HCT116 (cell line): ENCODE data around the gene SEMA7A. TPM values are rescaled to one million over a fixed set of nuclear protein-coding genes. Genes with fewer than 3 reads are reported as not detected.

ENCODE experiments used
- ATAC-seq: fragments of 200-7000 bp; cut with Tn5 transposase; 2 replicates; pipeline ENCODE4 v1.9.1; 2020; ENCODE audit warnings: mild to moderate bottlenecking, moderate library complexity
- BruUV-seq: library from RNA; stranded (reverse); fragments of 400-500 nt; replicated peaks from 2 replicates; lab custom pipeline; 2021; lab: Mats Ljungman, UMichigan
- CTCF ChIA-PET: fragments of 300-600 bp; sonication (Branson Sonifier 250); formaldehyde crosslinking; loops from one replicate; lab custom pipeline; 2021; ENCODE audit warnings: antibody characterized with exemption; lab: Charles Lee
- POLR2A ChIA-PET: fragments of 300-600, 350-600 bp; sonication (Branson Sonifier 250); formaldehyde crosslinking; loops from one replicate; lab custom pipeline; 2021; ENCODE audit warnings: antibody characterized with exemption; lab: Charles Lee
- RAD21 ChIA-PET, 2 experiments: fragments of 300-600 bp; sonication (Branson Sonifier 250); formaldehyde crosslinking; loops; one replicate each; lab custom pipeline; 2023; ENCODE audit warnings: low total read pairs in 2 of 2; ENCODE audit not compliant: uncharacterized antibody in 2 of 2, unreplicated experiment in 2 of 2, low non-redundant PET in 1 of 2; lab: Charles Lee
- DNase-seq: peaks from one replicate; pipeline ENCODE4 v3.0.0-alpha.2; 2010; ENCODE audit warnings: low read depth, low spot score
- H2AFZ ChIP-seq: fragments of 200-600 bp; shearing (Covaris generic), sonication (generic); 2 replicates; pipeline ENCODE4 v1.6.1; 2017; ENCODE audit warnings: low read depth, mixed run types, mixed read lengths, antibody characterized with exemption, low read length; ENCODE audit not compliant: poor library complexity, severe bottlenecking
- H3K27ac ChIP-seq: 2 replicates; pipeline ENCODE4 v1.5.1; 2012; ENCODE audit warnings: low read depth, low read length
- H3K27me3 ChIP-seq: fragments of 200-600 bp; sonication (generic); 2 replicates; pipeline ENCODE4 v1.6.1; 2016; ENCODE audit warnings: mixed run types, low read length, mixed read lengths; ENCODE audit not compliant: insufficient read depth
- H3K36me3 ChIP-seq, 2 experiments: fragments of 200-500 bp in 1 of 2; fragments of 200-600 bp in 1 of 2; sonication (Bioruptor generic) in 1 of 2; sonication (generic) in 1 of 2; 2 replicates each; pipeline versions ENCODE4 v1.5.1 to v1.6.1; 2014 to 2016; ENCODE audit warnings: low read length in 2 of 2, inconsistent platforms in 1 of 2, mixed read lengths in 1 of 2, mixed run types in 1 of 2; ENCODE audit not compliant: insufficient read depth in 2 of 2, control insufficient read depth in 1 of 2
- H3K4me1 ChIP-seq, 2 experiments: fragments of 200-600 bp in 1 of 2; sonication (generic) in 1 of 2; 2 replicates each; pipeline versions ENCODE4 v1.5.1 to v1.6.1; 2012 to 2017; ENCODE audit warnings: low read length in 2 of 2, inconsistent platforms in 1 of 2, mild to moderate bottlenecking in 1 of 2, mixed read lengths in 1 of 2, mixed run types in 1 of 2, moderate library complexity in 1 of 2; ENCODE audit not compliant: insufficient read depth in 2 of 2, control insufficient read depth in 1 of 2
- H3K4me2 ChIP-seq: fragments of 200-600 bp; sonication (generic); 2 replicates; pipeline ENCODE4 v1.6.1; 2017; ENCODE audit warnings: mixed run types, low read length, mixed read lengths
- H3K4me3 ChIP-seq, 2 experiments: fragments of 200-600 bp in 1 of 2; sonication (generic) in 1 of 2; replicated peaks in 1 of 2; 2 replicates each; pipeline ENCODE4 v1.5.1; 2011 to 2016; ENCODE audit warnings: low read length in 2 of 2, control low read depth in 1 of 2, low read depth in 1 of 2, mild to moderate bottlenecking in 1 of 2, mixed read lengths in 1 of 2, mixed run types in 1 of 2
- H3K79me2 ChIP-seq: fragments of 200-600 bp; sonication (generic); 2 replicates; pipeline ENCODE4 v1.6.1; 2017; ENCODE audit warnings: mild to moderate bottlenecking, mixed run types, low read length, moderate library complexity, mixed read lengths; ENCODE audit not compliant: insufficient read depth
- H3K9ac ChIP-seq: fragments of 200-600 bp; sonication (generic); 2 replicates; pipeline ENCODE4 v1.6.1; 2016; ENCODE audit warnings: low read length, mixed read lengths
- H3K9me2 ChIP-seq: fragments of 200-600 bp; sonication (generic), shearing (Covaris generic); 2 replicates; pipeline ENCODE4 v1.6.1; 2017; ENCODE audit warnings: mixed run types, mild to moderate bottlenecking, moderate library complexity; ENCODE audit not compliant: insufficient read depth
- H3K9me3 ChIP-seq, 2 experiments: fragments of 200-500 bp in 1 of 2; fragments of 200-600 bp in 1 of 2; sonication (Bioruptor generic) in 1 of 2; sonication (generic) in 1 of 2; 2 replicates each; pipeline ENCODE4 v1.6.1; 2014 to 2017; ENCODE audit warnings: low read length in 2 of 2, mixed read lengths in 2 of 2, inconsistent platforms in 1 of 2, low read depth in 1 of 2, mild to moderate bottlenecking in 1 of 2, mixed run types in 1 of 2, moderate library complexity in 1 of 2; ENCODE audit not compliant: control insufficient read depth in 1 of 2, insufficient read depth in 1 of 2
- H4K20me1 ChIP-seq: fragments of 200-600 bp; sonication (generic), shearing (Covaris generic); 2 replicates; pipeline ENCODE4 v1.6.1; 2017; ENCODE audit warnings: mixed run types, mild to moderate bottlenecking, moderate library complexity; ENCODE audit not compliant: insufficient read depth
- ATF3 ChIP-seq: IDR thresholded peaks from 2 replicates; pipeline ENCODE4 v1.6.1; 2012
- CEBPB ChIP-seq: IDR thresholded peaks from 2 replicates; pipeline ENCODE4 v1.6.1; 2012; ENCODE audit warnings: low read depth
- CTCF ChIP-seq, 3 experiments: fragments of 200-600 bp in 1 of 3; sonication (generic) in 1 of 3; IDR thresholded peaks in 2 of 3; conservative IDR thresholded peaks in 1 of 3; 2 replicates each; pipeline ENCODE4 v1.5.1; 2012 to 2017; ENCODE audit warnings: low read depth in 2 of 3, low read length in 2 of 3, antibody characterized with exemption in 1 of 3, borderline replicate concordance in 1 of 3, control low read depth in 1 of 3, mild to moderate bottlenecking in 1 of 3, mixed read lengths in 1 of 3, mixed run types in 1 of 3, moderate library complexity in 1 of 3; ENCODE audit not compliant: insufficient read depth in 1 of 3
- EGR1 ChIP-seq: IDR thresholded peaks from 2 replicates; pipeline ENCODE4 v1.6.1; 2012; ENCODE audit warnings: low read depth
- EZH2 ChIP-seq: fragments of 200-600 bp; sonication (generic); IDR thresholded peaks from 2 replicates; pipeline ENCODE4 v1.6.1; 2017; ENCODE audit warnings: antibody characterized with exemption, mixed run types
- EZH2phosphoT487 ChIP-seq: fragments of 200-600 bp; IDR thresholded peaks from 2 replicates; pipeline ENCODE4 v1.6.1; 2018; ENCODE audit warnings: antibody characterized with exemption, borderline replicate concordance
- FOSL1 ChIP-seq: IDR thresholded peaks from 2 replicates; pipeline ENCODE4 v1.6.1; 2012; ENCODE audit warnings: low read depth
- JUND ChIP-seq: IDR thresholded peaks from 2 replicates; pipeline ENCODE4 v1.6.1; 2012
- MAX ChIP-seq: IDR thresholded peaks from 2 replicates; pipeline ENCODE4 v1.6.1; 2012
- POLR2A ChIP-seq: IDR thresholded peaks from 2 replicates; pipeline ENCODE4 v1.7.0; 2011; ENCODE audit warnings: borderline replicate concordance; ENCODE audit not compliant: insufficient read depth, insufficient read length; ENCODE audit errors: extremely low read depth
- POLR2AphosphoS5 ChIP-seq: IDR thresholded peaks from 2 replicates; pipeline ENCODE4 v1.6.1; 2011; ENCODE audit warnings: mild to moderate bottlenecking, low read depth, low read length, moderate library complexity
- REST ChIP-seq: IDR thresholded peaks from 2 replicates; pipeline ENCODE4 v1.6.1; 2012; ENCODE audit warnings: low read depth
- SIN3A ChIP-seq: IDR thresholded peaks from 2 replicates; pipeline ENCODE4 v1.6.1; 2012; ENCODE audit warnings: low read depth
- SP1 ChIP-seq: IDR thresholded peaks from 2 replicates; pipeline ENCODE4 v1.6.1; 2012; ENCODE audit warnings: low read depth
- SRF ChIP-seq: IDR thresholded peaks from 2 replicates; pipeline ENCODE4 v1.6.1; 2012; ENCODE audit warnings: low read depth
- TCF7L2 ChIP-seq: IDR thresholded peaks from 2 replicates; pipeline ENCODE4 v1.7.0; 2011; ENCODE audit warnings: borderline replicate concordance, inconsistent platforms; ENCODE audit not compliant: insufficient read depth, insufficient read length; ENCODE audit errors: extremely low read depth
- YY1 ChIP-seq: IDR thresholded peaks from 2 replicates; pipeline ENCODE4 v1.6.1; 2011; ENCODE audit warnings: low read length, low read depth, moderate library complexity, mild to moderate bottlenecking; ENCODE audit not compliant: insufficient replicate concordance; ENCODE audit errors: extremely low read depth
- ZBTB33 ChIP-seq: IDR thresholded peaks from 2 replicates; pipeline ENCODE4 v1.6.1; 2011; ENCODE audit warnings: mild to moderate bottlenecking, low read length, moderate library complexity; ENCODE audit not compliant: insufficient replicate concordance; ENCODE audit errors: extremely low read depth
- ZFX ChIP-seq: fragments of 450-650 bp; IDR thresholded peaks from 2 replicates; pipeline ENCODE4 v1.6.1; 2017
- ZNF274 ChIP-seq: fragments of 200-500 bp; sonication (Bioruptor generic); IDR thresholded peaks from 2 replicates; pipeline ENCODE4 v1.6.1; 2014; ENCODE audit warnings: mild to moderate bottlenecking, low read depth, low read length, inconsistent platforms
- intact Hi-C: fragments of 100-400 bp; cut with micrococcal nuclease; formaldehyde crosslinking; loops from 2 replicates; pipeline ENCODE4 v1.10.0; 2022
- total RNA-seq: library from RNA; stranded (reverse); gene quantifications from one replicate; pipeline ENCODE4 v1.2.1, GENCODE V29; 2021; ENCODE audit not compliant: unreplicated experiment

SEMA7A gene
- total RNA-seq, 1 experiment from 2014 or later: 13.8 TPM

GRCh38 chr15:74438206-74438605 is 4.4 kb upstream of the SEMA7A start:
- intact Hi-C loops: loop anchor here (1.0 to 2.0 kb wide), 2 partner anchors 56 to 63 kb away; no protein-coding TSS in a partner anchor
- H3K4me3 ChIP-seq: no peak overlapping the region
- peaks cover 5% of the 10 kb centered on the region; the same call in 1 of the 2 replicates for H3K79me2 ChIP-seq
- H3K4me1 ChIP-seq: peaks cover 6 to 14% of the 10 kb centered on the region in 2 experiments
- H3K9me2 ChIP-seq: no peaks in the 10 kb centered on the region
- TF ChIP-seq POLR2AphosphoS5: no peak
- TF ChIP-seq SP1: no peak
- no peak for TF ChIP-seq CEBPB
- TF ChIP-seq JUND: no peak
- no peak for TF ChIP-seq REST
- no peak for TF ChIP-seq ZNF274
- no peak for TF ChIP-seq ZFX
- TF ChIP-seq FOSL1: no peak
- no peak for TF ChIP-seq EZH2
- TF ChIP-seq SIN3A: no peak
- no peak for TF ChIP-seq SRF
- no peak for TF ChIP-seq CTCF (IDR thresholded peaks at IDR 0.05 in 2 of 3, conservative IDR thresholded peaks at IDR 0.05 in 1 of 3; ENCODE audit: borderline replicate concordance in 1 of 3, insufficient read depth in 1 of 3, low read depth in 2 of 3, low read length in 2 of 3)
- no peak for TF ChIP-seq MAX
- no peak for TF ChIP-seq TCF7L2
- TF ChIP-seq ATF3: no peak
- no peak for TF ChIP-seq YY1
- no peak for TF ChIP-seq EGR1
- TF ChIP-seq POLR2A: no peak
- TF ChIP-seq EZH2phosphoT487: no peak
- no peak for TF ChIP-seq ZBTB33
- RAD21 ChIA-PET: interaction anchor here in 1 of 2 experiments (0.7 to 3.1 kb wide), 3 partner anchors 53 to 64 kb away, joined by 3 to 15 read pairs (median 4); no protein-coding TSS in a partner anchor
- CTCF ChIA-PET: interaction anchor here (0.6 to 6.6 kb wide), 7 partner anchors 14 to 64 kb away, joined by 3 to 83 read pairs (median 7); no protein-coding TSS in a partner anchor
- no peaks in the 10 kb centered on the region for H3K27me3 ChIP-seq
- H3K36me3 ChIP-seq: no peaks in the 10 kb centered on the region
- BruUV-seq: no TSS peak
- H3K9ac ChIP-seq: no peak overlapping the region
- no peaks in the 10 kb centered on the region for H4K20me1 ChIP-seq
- DNase-seq: no peak
- H2AFZ ChIP-seq: no peak overlapping the region
- H3K9me3 ChIP-seq: no peaks in the 10 kb centered on the region
- no peak overlapping the region for H3K4me2 ChIP-seq
- no peak overlapping the region for H3K27ac ChIP-seq
- POLR2A ChIA-PET: no interaction called here
- ATAC-seq: no peak
